K562 (cell line): ENCODE results near the gene OPA1. TPM values are rescaled to one million over a fixed set of nuclear protein-coding genes. Genes with fewer than 3 reads are reported as not detected.

Source experiments
- ATAC-seq: fragments of 200-7000 bp; cut with Tn5 transposase; 3 replicates; pipeline ENCODE4 v1.9.1; 2020; ENCODE audit warnings: moderate library complexity
- BruUV-seq: library from RNA; stranded (reverse); fragments of 400-500 nt; replicated peaks from 2 replicates; lab custom pipeline; 2021; lab: Mats Ljungman, UMichigan
- CTCF ChIA-PET: fragments of 300-600 bp; formaldehyde crosslinking; extraction: SDS; loops from one replicate; lab custom pipeline; 2021; ENCODE audit warnings: low intra/inter-chr PET ratio; lab: Yijun Ruan, JAX
- POLR2A ChIA-PET: fragments of 300-600, 350-650 bp; sonication (Branson Sonifier 250); formaldehyde crosslinking; extraction: SDS; loops from one replicate; lab custom pipeline; 2021; ENCODE audit warnings: antibody characterized with exemption, inconsistent platforms; lab: Yijun Ruan, JAX
- DNase-seq, 4 experiments: peaks; one replicate each; pipeline versions ENCODE4 v3.0.0 to v3.0.0-alpha.2; 2011 to 2018; ENCODE audit warnings: low spot score in 3 of 4, mixed read lengths in 3 of 4; ENCODE audit errors: extremely low read depth in 1 of 4
- FAIRE-seq: peaks from 2 replicates; lab custom pipeline; 2011; peaks lifted over from hg19 to GRCh38; lab: Jason Lieb, UNC
- H2AFZ ChIP-seq: 2 replicates; pipeline ENCODE4 v1.6.0; 2011; ENCODE audit warnings: low read depth, low read length, control low read depth, inconsistent platforms
- H3K27ac ChIP-seq: fragments of 200-600 bp; 3 replicates; pipeline ENCODE4 v1.8.0; 2011; ENCODE audit warnings: low read depth, mild to moderate bottlenecking, control low read depth, inconsistent platforms, low read length, moderate library complexity, mixed read lengths; ENCODE audit errors: extremely low read depth
- H3K27me3 ChIP-seq, 2 experiments: fragments of 300-600 bp in 1 of 2; 2 replicates in 1 of 2; 3 replicates in 1 of 2; pipeline versions ENCODE4 v1.6.0 to v1.8.0; 2011; ENCODE audit warnings: inconsistent platforms in 2 of 2, low read length in 2 of 2, mild to moderate bottlenecking in 1 of 2, mixed read lengths in 1 of 2, moderate library complexity in 1 of 2; ENCODE audit not compliant: control insufficient read depth in 2 of 2, insufficient read depth in 2 of 2
- H3K36me3 ChIP-seq: fragments of 300-600 bp; 3 replicates; pipeline ENCODE4 v1.8.0; 2011; ENCODE audit warnings: mild to moderate bottlenecking, low read length, inconsistent platforms; ENCODE audit not compliant: control insufficient read depth, insufficient read depth
- H3K4me1 ChIP-seq, 2 experiments: fragments of 200-600 bp in 1 of 2; replicated peaks in 1 of 2; 2 replicates in 1 of 2; 3 replicates in 1 of 2; pipeline versions ENCODE4 v1.5.1 to v1.8.0; 2011; ENCODE audit warnings: inconsistent platforms in 2 of 2, low read length in 2 of 2, mild to moderate bottlenecking in 1 of 2, mixed read lengths in 1 of 2, moderate library complexity in 1 of 2; ENCODE audit not compliant: control insufficient read depth in 2 of 2, insufficient read depth in 2 of 2
- H3K4me2 ChIP-seq: 2 replicates; pipeline ENCODE4 v1.6.1; 2011; ENCODE audit warnings: low read length, control low read depth, inconsistent platforms, mixed read lengths; ENCODE audit not compliant: insufficient read depth
- H3K4me3 ChIP-seq: fragments of 200-600 bp; sonication (generic), shearing (Covaris generic); 2 replicates; pipeline ENCODE4 v1.5.1; 2016; ENCODE audit warnings: control low read depth, inconsistent platforms
- H3K79me2 ChIP-seq: fragments of 200-600 bp; 3 replicates; pipeline ENCODE4 v1.8.0; 2011; ENCODE audit warnings: low read length, inconsistent platforms; ENCODE audit not compliant: control insufficient read depth, insufficient read depth
- H3K9ac ChIP-seq, 2 experiments: 2 replicates each; pipeline versions ENCODE4 v1.6.0 to v1.6.1; 2011; ENCODE audit warnings: low read depth in 2 of 2, low read length in 2 of 2, control low read depth in 1 of 2, inconsistent platforms in 1 of 2, mild to moderate bottlenecking in 1 of 2, mixed read lengths in 1 of 2; ENCODE audit not compliant: insufficient read depth in 1 of 2
- H3K9me1 ChIP-seq: one replicate; pipeline ENCODE4 v1.6.0; 2011; ENCODE audit warnings: inconsistent platforms, mild to moderate bottlenecking, low read length, moderate library complexity; ENCODE audit not compliant: control insufficient read depth, insufficient read depth
- H3K9me3 ChIP-seq: replicated peaks from 2 replicates; pipeline ENCODE4 v1.5.1; 2011; ENCODE audit warnings: low read depth, low read length, inconsistent platforms; ENCODE audit not compliant: control insufficient read depth, insufficient read depth
- H4K20me1 ChIP-seq: replicated peaks from 2 replicates; pipeline ENCODE4 v1.6.1; 2011; ENCODE audit warnings: low read length, inconsistent platforms, mixed read lengths; ENCODE audit not compliant: control insufficient read depth, insufficient read depth
- ARID1B ChIP-seq: fragments of 450-650 bp; IDR thresholded peaks from 2 replicates; pipeline ENCODE4 v1.6.1; 2016; ENCODE audit warnings: antibody characterized with exemption, mild to moderate bottlenecking, inconsistent platforms
- ARNT ChIP-seq, 2 experiments: fragments of 450-650 bp; IDR thresholded peaks; 2 replicates each; pipeline ENCODE4 v1.6.1; 2016; ENCODE audit warnings: mild to moderate bottlenecking in 1 of 2
- CC2D1A ChIP-seq: fragments of 450-650 bp; IDR thresholded peaks from 2 replicates; pipeline ENCODE4 v1.6.1; 2017; ENCODE audit warnings: mild to moderate bottlenecking
- CREM ChIP-seq: IDR thresholded peaks from 2 replicates; pipeline ENCODE4 v1.6.1; 2014; ENCODE audit warnings: antibody characterized with exemption, low read depth
- DNMT1 ChIP-seq: fragments of 450-650 bp; IDR thresholded peaks from 2 replicates; pipeline ENCODE4 v1.6.1; 2016; ENCODE audit warnings: antibody characterized with exemption, mild to moderate bottlenecking
- FOSL1 ChIP-seq: fragments of 200-800 bp; sonication (Bioruptor generic); conservative IDR thresholded peaks from 2 replicates; pipeline ENCODE4 v1.6.1; 2016; ENCODE audit warnings: missing genetic modification characterization, missing compliant biosample characterization
- FOXA3 ChIP-seq, 2 experiments: fragments of 450-650 bp in 1 of 2; sonication (generic) in 1 of 2; formaldehyde crosslinking; IDR thresholded peaks in 1 of 2; conservative IDR thresholded peaks in 1 of 2; 2 replicates each; pipeline versions ENCODE4 v1.4.0 to v1.8.0; 2020 to 2022; ENCODE audit warnings: mild to moderate bottlenecking in 2 of 2, missing genetic modification reagents in 1 of 2
- HDGF ChIP-seq: fragments of 450-650 bp; IDR thresholded peaks from 2 replicates; pipeline ENCODE4 v1.6.1; 2016
- HLTF ChIP-seq: fragments of 450-650 bp; IDR thresholded peaks from 2 replicates; pipeline ENCODE4 v1.6.1; 2016
- MCM5 ChIP-seq: fragments of 450-650 bp; IDR thresholded peaks from 2 replicates; pipeline ENCODE4 v1.6.1; 2016; ENCODE audit warnings: low read depth
- NUFIP1 ChIP-seq: fragments of 450-650 bp; IDR thresholded peaks from 2 replicates; pipeline ENCODE4 v1.6.1; 2018; ENCODE audit not compliant: partially characterized antibody
- SMARCA5 ChIP-seq: fragments of 450-650 bp; IDR thresholded peaks from 2 replicates; pipeline ENCODE4 v1.6.1; 2016
- THRAP3 ChIP-seq: fragments of 450-650 bp; IDR thresholded peaks from 2 replicates; pipeline ENCODE4 v1.6.1; 2016; ENCODE audit warnings: mild to moderate bottlenecking, inconsistent platforms, borderline replicate concordance
- ZC3H8 ChIP-seq: fragments of 450-650 bp; IDR thresholded peaks from 2 replicates; pipeline ENCODE4 v1.6.1; 2017
- WGBS: fragments of 100-300 bp; shearing (Covaris generic); methylation state at CpG from one replicate; pipeline ENCODE4 v1.1.6; 2016; ENCODE audit warnings: low coverage, mixed read lengths; ENCODE audit not compliant: insufficient coverage; ENCODE audit errors: missing lambda C conversion rate; 5-methylcytosine and 5-hydroxymethylcytosine counted together
- in situ Hi-C: fragments of 300-500 bp; cut with MboI; formaldehyde crosslinking; loops from 4 replicates; pipeline ENCODE4 v1.15.0; 2018; ENCODE audit warnings: inconsistent platforms, mixed read lengths
- intact Hi-C: fragments of 100-400 bp; cut with micrococcal nuclease; formaldehyde crosslinking; loops from 2 replicates; pipeline ENCODE4 v1.14.2; 2022
- polyA plus RNA-seq, 8 experiments: library from polyadenylated mRNA; depleted of rRNA in 4 of 8; stranded (reverse) in 5 of 8; unstranded in 3 of 8; fragments of >200 nt; fragmentation: Nextera tagmentation in 2 of 8; fragmentation: Illumina TruSeq in 1 of 8; extraction: Ambion mirVana in 2 of 8; extraction: Trizol in 1 of 8; gene quantifications; 2 replicates each; pipeline versions ENCODE4 v1.2.1 to v1.2.3, GENCODE V29; 2011 to 2014; ENCODE audit warnings: inconsistent platforms in 1 of 8, missing spikeins in 1 of 8
- total RNA-seq, 7 experiments: library from RNA; depleted of rRNA in 6 of 7; stranded (reverse); fragments of >200 nt in 6 of 7; fragmentation: Illumina TruSeq in 2 of 7; extraction: Trizol in 2 of 7; gene quantifications; 2 replicates each; pipeline versions ENCODE4 v1.2.1 to v1.2.3, GENCODE V29; 2011 to 2021; ENCODE audit warnings: low replicate concordance in 1 of 7
- TF ChIP-seq, protein P1 (sequence below): fragments of 250-450 bp; sonication (Bioruptor Pico); IDR thresholded peaks from 2 replicates; pipeline ENCODE4 v1.8.0; 2021; ENCODE audit warnings: borderline replicate concordance, mild to moderate bottlenecking, moderate library complexity; ENCODE audit not compliant: poor library complexity, severe bottlenecking
- TF ChIP-seq, protein P2 (sequence below), 2 experiments: fragments of 450-650 bp; IDR thresholded peaks; 2 replicates each; pipeline ENCODE4 v1.6.1; 2016; ENCODE audit warnings: mild to moderate bottlenecking in 2 of 2, borderline replicate concordance in 1 of 2, low read depth in 1 of 2, moderate library complexity in 1 of 2

OPA1 gene
- total and polyA plus RNA-seq, 9 of the 15 experiments (the other 6 are each of a cell fraction or from before 2014, with no cell fraction given): 19.7 to 127 (median 94.7) TPM

DNA sequence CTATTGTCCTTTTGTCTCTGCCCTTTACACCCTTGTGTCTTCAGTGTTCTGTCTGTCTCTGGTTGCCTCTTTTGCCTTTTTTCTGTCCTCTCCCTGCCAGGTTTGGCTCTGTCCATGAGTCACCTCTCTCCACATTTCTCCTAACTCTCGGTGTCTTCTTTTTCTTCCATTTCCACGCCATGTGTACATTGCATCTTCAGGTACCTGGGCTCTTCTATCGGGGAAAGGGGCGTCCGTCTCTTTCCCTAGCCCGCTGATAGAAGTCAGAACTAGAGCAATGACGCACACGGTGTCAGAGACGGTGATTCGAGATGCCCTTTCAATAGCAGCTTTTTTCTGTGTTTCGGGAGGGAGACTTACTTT, 641 bp downstream of the OPA1 start:
- peak; percentile 46 for FAIRE-seq
- intact Hi-C loops: loop anchor here (1.0 to 10.0 kb wide), 4 partner anchors 67 to 731 kb away; no protein-coding TSS in a partner anchor
- Histone ChIP-seq H2AFZ (peak overlapping the region; percentile 98), H3K4me3 (peak overlapping the region; percentile 80), H3K79me2 (peaks cover 57% of the 10 kb centered on the region), H3K4me1 (peaks cover 5 to 28% of the 10 kb centered on the region in 2 experiments), H3K36me3 (peaks cover 24% of the 10 kb centered on the region; the same call in 2 of the 3 replicates), H3K9ac (peak overlapping the region; percentile 86 to 95), H4K20me1 (peaks cover 5% of the 10 kb centered on the region), H3K9me1 (peaks cover 3% of the 10 kb centered on the region), H3K4me2 (peak overlapping the region; percentile 86), H3K27me3 (no peaks in the 10 kb centered on the region), H3K9me3 (no peaks in the 10 kb centered on the region), H3K27ac (peak overlapping the region; percentile 84)
- peak; percentile 52 for ATAC-seq
- WGBS: 2% methylated on average over 11 of the region's 11 CpGs
- ChIA-PET POLR2A (interaction anchor here (1.1 kb wide), 1 partner anchor 29 kb away, joined by 3 read pairs; no protein-coding TSS in a partner anchor), CTCF (no interaction called here)
- no TSS peak for BruUV-seq
- DNase-seq: peak; percentile 31 to 58 (median 38)
- in situ Hi-C loops: no loop called here
- peak; percentile 58; the same call in 1 of the 2 replicates for TF ChIP-seq THRAP3
- TF ChIP-seq, protein P1, sequence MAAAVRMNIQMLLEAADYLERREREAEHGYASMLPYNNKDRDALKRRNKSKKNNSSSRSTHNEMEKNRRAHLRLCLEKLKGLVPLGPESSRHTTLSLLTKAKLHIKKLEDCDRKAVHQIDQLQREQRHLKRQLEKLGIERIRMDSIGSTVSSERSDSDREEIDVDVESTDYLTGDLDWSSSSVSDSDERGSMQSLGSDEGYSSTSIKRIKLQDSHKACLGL (CRISPR knock-in tag): no peak
- peak; percentile 11; the same call in 1 of the 2 replicates for TF ChIP-seq CC2D1A
- no peak for TF ChIP-seq MCM5
- no peak for TF ChIP-seq NUFIP1
- 0 out of 2 replicates have a peak, but pooled peaks have one; percentile 63 for TF ChIP-seq DNMT1
- TF ChIP-seq FOSL1: peak; percentile 27; the same call in 1 of the 2 replicates
- peak; percentile 84; the same call in 1 of the 2 replicates for TF ChIP-seq ZC3H8
- TF ChIP-seq ARNT (IDR thresholded peaks at IDR 0.05): 0 out of 4 replicates have a peak, but pooled peaks of 1 of the 2 experiments have one; percentile 25
- TF ChIP-seq, protein P2, sequence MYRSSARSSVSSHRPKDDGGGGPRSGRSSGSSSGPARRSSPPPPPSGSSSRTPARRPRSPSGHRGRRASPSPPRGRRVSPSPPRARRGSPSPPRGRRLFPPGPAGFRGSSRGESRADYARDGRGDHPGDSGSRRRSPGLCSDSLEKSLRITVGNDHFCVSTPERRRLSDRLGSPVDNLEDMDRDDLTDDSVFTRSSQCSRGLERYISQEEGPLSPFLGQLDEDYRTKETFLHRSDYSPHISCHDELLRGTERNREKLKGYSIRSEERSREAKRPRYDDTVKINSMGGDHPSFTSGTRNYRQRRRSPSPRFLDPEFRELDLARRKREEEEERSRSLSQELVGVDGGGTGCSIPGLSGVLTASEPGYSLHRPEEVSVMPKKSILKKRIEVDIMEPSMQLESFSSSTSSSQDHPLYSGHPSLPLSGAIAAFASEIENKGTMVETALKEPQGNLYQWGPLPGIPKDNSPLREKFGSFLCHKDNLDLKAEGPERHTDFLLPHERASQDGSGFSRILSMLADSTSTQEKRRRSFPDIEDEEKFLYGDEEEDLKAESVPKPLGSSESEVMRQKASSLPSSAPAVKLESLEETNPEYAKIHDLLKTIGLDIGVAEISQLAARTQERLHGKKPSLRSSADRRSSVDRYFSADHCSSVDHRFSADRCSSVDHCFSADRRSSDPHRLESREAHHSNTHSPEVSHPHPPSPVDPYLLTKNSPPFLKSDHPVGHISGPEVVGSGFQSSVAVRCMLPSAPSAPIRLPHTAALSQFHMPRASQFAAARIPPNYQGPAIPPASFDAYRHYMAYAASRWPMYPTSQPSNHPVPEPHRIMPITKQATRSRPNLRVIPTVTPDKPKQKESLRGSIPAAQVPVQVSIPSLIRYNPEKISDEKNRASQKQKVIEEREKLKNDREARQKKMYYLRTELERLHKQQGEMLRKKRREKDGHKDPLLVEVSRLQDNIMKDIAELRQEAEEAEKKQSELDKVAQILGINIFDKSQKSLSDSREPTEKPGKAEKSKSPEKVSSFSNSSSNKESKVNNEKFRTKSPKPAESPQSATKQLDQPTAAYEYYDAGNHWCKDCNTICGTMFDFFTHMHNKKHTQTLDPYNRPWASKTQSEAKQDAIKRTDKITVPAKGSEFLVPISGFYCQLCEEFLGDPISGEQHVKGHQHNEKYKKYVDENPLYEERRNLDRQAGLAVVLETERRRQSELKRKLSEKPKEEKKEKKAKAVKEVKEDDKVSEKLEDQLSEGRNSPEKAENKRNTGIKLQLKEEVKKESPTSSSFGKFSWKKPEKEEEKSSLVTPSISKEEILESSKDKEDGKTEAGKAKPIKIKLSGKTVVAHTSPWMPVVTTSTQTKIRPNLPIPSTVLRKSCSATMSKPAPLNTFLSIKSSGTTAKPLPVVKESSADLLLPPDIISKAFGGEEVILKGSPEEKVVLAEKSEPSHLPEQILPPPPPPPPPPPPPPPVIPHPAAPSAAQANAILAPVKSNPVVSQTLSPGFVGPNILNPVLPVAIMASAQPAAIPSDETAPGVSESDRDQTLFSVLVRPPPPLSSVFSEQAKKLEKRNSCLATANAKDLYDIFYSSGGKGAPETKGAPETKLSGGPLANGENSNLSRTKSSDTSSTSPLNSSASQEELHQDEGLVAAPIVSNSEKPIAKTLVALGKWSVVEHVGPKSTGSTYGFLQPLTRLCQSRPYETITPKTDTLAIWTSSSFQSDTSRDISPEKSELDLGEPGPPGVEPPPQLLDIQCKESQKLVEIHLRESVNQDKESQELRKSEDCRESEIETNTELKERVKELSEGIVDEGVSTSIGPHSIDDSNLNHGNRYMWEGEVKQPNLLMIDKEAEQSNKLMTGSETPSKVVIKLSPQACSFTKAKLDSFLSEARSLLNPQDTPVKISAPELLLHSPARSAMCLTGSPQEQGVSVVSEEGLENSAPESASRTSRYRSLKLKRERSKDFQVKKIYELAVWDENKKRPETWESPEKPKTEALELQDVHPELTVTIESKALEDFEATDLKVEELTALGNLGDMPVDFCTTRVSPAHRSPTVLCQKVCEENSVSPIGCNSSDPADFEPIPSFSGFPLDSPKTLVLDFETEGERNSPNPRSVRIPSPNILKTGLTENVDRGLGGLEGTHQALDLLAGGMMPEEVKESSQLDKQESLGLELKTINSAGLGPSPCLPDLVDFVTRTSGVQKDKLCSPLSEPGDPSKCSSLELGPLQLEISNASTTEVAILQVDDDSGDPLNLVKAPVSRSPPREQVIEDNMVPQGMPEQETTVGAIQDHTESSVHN (IDR thresholded peaks at IDR 0.05; ENCODE audit: borderline replicate concordance in 1 of 2, low read depth in 1 of 2): peak in 1 of 2 experiments; percentile 19; a peak in 1 of 4 replicates
- TF ChIP-seq ARID1B: peak; percentile 9; the same call in 1 of the 2 replicates
- peak; percentile 91 for TF ChIP-seq HDGF
- peak; percentile 72 for TF ChIP-seq SMARCA5
- TF ChIP-seq CREM: 0 out of 2 replicates have a peak, but pooled peaks have one; percentile 65
- peak; percentile 68; the same call in 1 of the 2 replicates for TF ChIP-seq HLTF
- TF ChIP-seq FOXA3 (CRISPR knock-in tag; conservative IDR thresholded peaks at IDR 0.05 in 1 of 2, IDR thresholded peaks at IDR 0.05 in 1 of 2): peak in 1 of 2 experiments; percentile 69; a peak in 1 of 4 replicates
